Gastroesophageal sphincter (tissue), 3 donors: ENCODE measurements around the gene ARHGEF11.

Experiments used
- EP300 ChIP-seq: sonication (generic); formaldehyde crosslinking; IDR thresholded peaks from one replicate; pipeline ENCODE4 v1.6.1; 2017; ENCODE audit warnings: antibody characterized with exemption, mild to moderate bottlenecking
- POLR2A ChIP-seq, 2 donors: fragments of 450-650 bp; IDR thresholded peaks; one replicate each; pipeline ENCODE4 v1.6.1; 2017; ENCODE audit warnings: antibody characterized with exemption in 2 of 2, mild to moderate bottlenecking in 2 of 2, moderate library complexity in 1 of 2
- POLR2AphosphoS5 ChIP-seq: sonication (generic); formaldehyde crosslinking; IDR thresholded peaks from one replicate; pipeline ENCODE4 v1.6.1; 2017; ENCODE audit warnings: antibody characterized with exemption
- TF ChIP-seq, protein P1 (sequence below), 4 experiments: fragments of 200-600 bp in 2 of 4; fragments of 450-650 bp in 2 of 4; sonication (generic) in 1 of 4; IDR thresholded peaks; one replicate each; pipeline ENCODE4 v1.5.1; 2017 to 2019; ENCODE audit warnings: antibody characterized with exemption in 4 of 4, mild to moderate bottlenecking in 2 of 4, moderate library complexity in 2 of 4

GRCh38 chr1:157091186-157091585 lies 45.6 kb upstream of the ARHGEF11 start:
- TF ChIP-seq, protein P1, sequence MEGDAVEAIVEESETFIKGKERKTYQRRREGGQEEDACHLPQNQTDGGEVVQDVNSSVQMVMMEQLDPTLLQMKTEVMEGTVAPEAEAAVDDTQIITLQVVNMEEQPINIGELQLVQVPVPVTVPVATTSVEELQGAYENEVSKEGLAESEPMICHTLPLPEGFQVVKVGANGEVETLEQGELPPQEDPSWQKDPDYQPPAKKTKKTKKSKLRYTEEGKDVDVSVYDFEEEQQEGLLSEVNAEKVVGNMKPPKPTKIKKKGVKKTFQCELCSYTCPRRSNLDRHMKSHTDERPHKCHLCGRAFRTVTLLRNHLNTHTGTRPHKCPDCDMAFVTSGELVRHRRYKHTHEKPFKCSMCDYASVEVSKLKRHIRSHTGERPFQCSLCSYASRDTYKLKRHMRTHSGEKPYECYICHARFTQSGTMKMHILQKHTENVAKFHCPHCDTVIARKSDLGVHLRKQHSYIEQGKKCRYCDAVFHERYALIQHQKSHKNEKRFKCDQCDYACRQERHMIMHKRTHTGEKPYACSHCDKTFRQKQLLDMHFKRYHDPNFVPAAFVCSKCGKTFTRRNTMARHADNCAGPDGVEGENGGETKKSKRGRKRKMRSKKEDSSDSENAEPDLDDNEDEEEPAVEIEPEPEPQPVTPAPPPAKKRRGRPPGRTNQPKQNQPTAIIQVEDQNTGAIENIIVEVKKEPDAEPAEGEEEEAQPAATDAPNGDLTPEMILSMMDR (IDR thresholded peaks at IDR 0.05) = no peak
- TF ChIP-seq POLR2AphosphoS5 (no peak), POLR2A (IDR thresholded peaks at IDR 0.05) (no peak), EP300 (no peak)
